H9 (cell line): ENCODE data around the gene KISS1. TPM values are rescaled to one million over a fixed set of nuclear protein-coding genes. Genes with fewer than 3 reads are reported as not detected.
"Not testable (repeated sequence)": the region's sequence is repeated elsewhere in the genome, so short reads cannot be mapped to it uniquely, and the experiment has no call there.

Experiments used
- DNase-seq: peaks from one replicate; pipeline ENCODE4 v3.0.0-alpha.2; 2017
- H2AFZ ChIP-seq: one replicate; pipeline ENCODE4 v1.6.1; 2013; ENCODE audit warnings: mild to moderate bottlenecking, low read length, control low read depth, moderate library complexity
- H2AK5ac ChIP-seq: 2 replicates; pipeline ENCODE4 v1.6.1; 2013; ENCODE audit warnings: low read length, control low read depth, mixed read lengths; ENCODE audit not compliant: insufficient read length
- H2BK120ac ChIP-seq: one replicate; pipeline ENCODE4 v1.6.1; 2013; ENCODE audit warnings: low read depth, mild to moderate bottlenecking, low read length, control low read depth, inconsistent platforms; ENCODE audit not compliant: poor library complexity, severe bottlenecking
- H2BK12ac ChIP-seq: 2 replicates; pipeline ENCODE4 v1.6.1; 2013; ENCODE audit warnings: low read length, control low read depth, mixed read lengths, low read depth; ENCODE audit not compliant: insufficient read length
- H2BK15ac ChIP-seq: 2 replicates; pipeline ENCODE4 v1.6.1; 2013; ENCODE audit warnings: low read depth, low read length, control low read depth
- H2BK20ac ChIP-seq: one replicate; pipeline ENCODE4 v1.6.1; 2013; ENCODE audit warnings: low read depth, mild to moderate bottlenecking, low read length, control low read depth, inconsistent platforms; ENCODE audit not compliant: poor library complexity, severe bottlenecking
- H2BK5ac ChIP-seq: 2 replicates; pipeline ENCODE4 v1.6.1; 2013; ENCODE audit warnings: low read length, control low read depth, mixed read lengths; ENCODE audit not compliant: insufficient read length
- H3K14ac ChIP-seq: 2 replicates; pipeline ENCODE4 v1.6.1; 2013; ENCODE audit warnings: low read length, control low read depth; ENCODE audit not compliant: insufficient read depth
- H3K18ac ChIP-seq: 2 replicates; pipeline ENCODE4 v1.6.1; 2013; ENCODE audit warnings: low read depth, mild to moderate bottlenecking, mixed read lengths, low read length, control low read depth; ENCODE audit not compliant: insufficient read length
- H3K23ac ChIP-seq: 2 replicates; pipeline ENCODE4 v1.6.1; 2013; ENCODE audit warnings: low read length, control low read depth, mixed read lengths, low read depth; ENCODE audit not compliant: insufficient read length
- H3K23me2 ChIP-seq: 2 replicates; pipeline ENCODE4 v1.6.1; 2013; ENCODE audit warnings: low read depth, mild to moderate bottlenecking, mixed read lengths, low read length, control low read depth; ENCODE audit not compliant: insufficient read length, poor library complexity, severe bottlenecking
- H3K27ac ChIP-seq: 2 replicates; pipeline ENCODE4 v1.5.1; 2013; ENCODE audit warnings: low read length, control low read depth, mixed read lengths, low read depth; ENCODE audit not compliant: insufficient read length
- H3K27me3 ChIP-seq: 2 replicates; pipeline ENCODE4 v1.6.1; 2013; ENCODE audit warnings: low read length, control low read depth, inconsistent platforms; ENCODE audit not compliant: insufficient read depth
- H3K4ac ChIP-seq: 2 replicates; pipeline ENCODE4 v1.6.1; 2013; ENCODE audit warnings: low read depth, mild to moderate bottlenecking, control low read depth, inconsistent platforms, low read length, moderate library complexity
- H3K4me1 ChIP-seq: 2 replicates; pipeline ENCODE4 v1.6.1; 2013; ENCODE audit warnings: low read length, control low read depth, inconsistent platforms; ENCODE audit not compliant: insufficient read depth
- H3K4me2 ChIP-seq: 2 replicates; pipeline ENCODE4 v1.6.1; 2013; ENCODE audit warnings: low read length, control low read depth, mixed read lengths; ENCODE audit not compliant: insufficient read length, insufficient read depth
- H3K56ac ChIP-seq: 2 replicates; pipeline ENCODE4 v1.6.1; 2013; ENCODE audit warnings: low read depth, mild to moderate bottlenecking, mixed read lengths, low read length, control low read depth; ENCODE audit not compliant: insufficient read length
- H3K79me1 ChIP-seq: 2 replicates; pipeline ENCODE4 v1.6.1; 2013; ENCODE audit warnings: low read depth, mild to moderate bottlenecking, moderate library complexity, low read length, control low read depth, inconsistent platforms; ENCODE audit not compliant: insufficient read depth, poor library complexity, severe bottlenecking
- H3K79me2 ChIP-seq: 2 replicates; pipeline ENCODE4 v1.6.1; 2013; ENCODE audit warnings: low read length, control low read depth, inconsistent platforms; ENCODE audit not compliant: insufficient read depth
- H3K9ac ChIP-seq: 2 replicates; pipeline ENCODE4 v1.6.1; 2013; ENCODE audit warnings: low read length, control low read depth, mixed read lengths; ENCODE audit not compliant: insufficient read length; ENCODE audit errors: extremely low read depth
- H3K9me3 ChIP-seq: one replicate; pipeline ENCODE4 v1.6.1; 2013; ENCODE audit warnings: low read depth, low read length, inconsistent platforms; ENCODE audit not compliant: control insufficient read depth
- H3T11ph ChIP-seq: one replicate; pipeline ENCODE4 v1.6.1; 2013; ENCODE audit warnings: mild to moderate bottlenecking, low read length, control low read depth, inconsistent platforms
- H4K20me1 ChIP-seq: one replicate; pipeline ENCODE4 v1.6.1; 2013; ENCODE audit not compliant: control insufficient read depth, insufficient read length, insufficient read depth
- H4K5ac ChIP-seq: 2 replicates; pipeline ENCODE4 v1.6.1; 2013; ENCODE audit warnings: low read depth, mild to moderate bottlenecking, mixed read lengths, low read length, control low read depth; ENCODE audit not compliant: insufficient read length
- H4K8ac ChIP-seq: replicated peaks from 2 replicates; pipeline ENCODE4 v1.6.1; 2013; ENCODE audit warnings: low read length, control low read depth, mixed read lengths, low read depth; ENCODE audit not compliant: insufficient read length
- H4K91ac ChIP-seq: 2 replicates; pipeline ENCODE4 v1.6.1; 2013; ENCODE audit warnings: low read depth, mild to moderate bottlenecking, moderate library complexity, mixed read lengths, low read length, control low read depth; ENCODE audit not compliant: insufficient read length
- H3K27ac Mint-ChIP-seq, 3 experiments: 2 replicates in 2 of 3; 3 replicates in 1 of 3; pipeline ENCODE4 v1.8.0; 2020 to 2021; ENCODE audit warnings: mixed read lengths in 3 of 3, mild to moderate bottlenecking in 1 of 3, moderate library complexity in 1 of 3
- H3K27me3 Mint-ChIP-seq: 2 replicates; pipeline ENCODE4 v1.8.0; 2021; ENCODE audit warnings: low read depth, mild to moderate bottlenecking, moderate library complexity, mixed read lengths
- H3K36me3 Mint-ChIP-seq, 3 experiments: 2 replicates in 2 of 3; 3 replicates in 1 of 3; pipeline ENCODE4 v1.8.0; 2020 to 2021; ENCODE audit warnings: low read depth in 3 of 3, mixed read lengths in 3 of 3; ENCODE audit not compliant: insufficient read depth in 1 of 3
- H3K4me1 Mint-ChIP-seq, 2 experiments: 2 replicates each; pipeline ENCODE4 v1.8.0; 2020; ENCODE audit warnings: mixed read lengths in 2 of 2
- H3K4me3 Mint-ChIP-seq, 2 experiments: 2 replicates in 1 of 2; 3 replicates in 1 of 2; pipeline ENCODE4 v1.8.0; 2020 to 2021; ENCODE audit warnings: mild to moderate bottlenecking in 2 of 2, mixed read lengths in 2 of 2, moderate library complexity in 1 of 2
- H3K9me3 Mint-ChIP-seq, 2 experiments: 2 replicates in 1 of 2; 3 replicates in 1 of 2; pipeline ENCODE4 v1.8.0; 2020; ENCODE audit warnings: mild to moderate bottlenecking in 2 of 2, mixed read lengths in 2 of 2, moderate library complexity in 1 of 2
- WGBS: extraction: QIAGEN DNeasy Blood & Tissue Kit; methylation state at CpG from one replicate; pipeline ENCODE4 v1.1.7; 2013; ENCODE audit warnings: missing lambda C conversion rate, low lambda C conversion rate, mixed read lengths; ENCODE audit not compliant: insufficient read length; ENCODE audit errors: extremely low coverage; 5-methylcytosine and 5-hydroxymethylcytosine counted together
- total RNA-seq: library from RNA; stranded (reverse); gene quantifications from 2 replicates; pipeline ENCODE4 v1.2.1, GENCODE V29; 2021

Gene KISS1
- total RNA-seq, 1 experiment from 2014 or later, result 0.68 TPM

DNA sequence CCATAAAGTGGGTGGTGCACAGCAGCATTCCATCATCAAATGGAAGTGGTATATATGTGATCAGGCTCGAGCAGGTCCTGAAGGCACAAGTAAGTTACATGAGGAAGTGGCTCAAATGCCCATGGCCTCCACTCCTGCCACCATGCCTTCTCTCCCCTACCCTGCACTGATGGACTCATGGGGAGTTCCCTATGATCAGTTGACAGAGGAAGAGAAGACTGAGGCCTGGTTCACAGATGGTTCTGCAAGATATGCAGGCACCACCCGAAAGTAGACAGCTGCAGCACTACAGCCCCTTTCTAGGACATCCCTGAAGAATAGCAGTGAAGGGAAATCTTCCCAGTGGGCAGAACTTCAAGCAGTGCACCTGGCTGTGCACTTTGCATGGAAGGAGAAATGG lies 42.2 kb upstream of the KISS1 start:
- peaks cover 7 to 15% (median 8%) of the 10 kb centered on the region in 3 experiments; a peak in 6 of 7 replicates for H3K36me3 Mint-ChIP-seq
- H3K4me2 ChIP-seq, H3K14ac ChIP-seq, DNase-seq, H3K4me1 Mint-ChIP-seq, H3K4me3 Mint-ChIP-seq, H3K27ac Mint-ChIP-seq, H3K79me2 ChIP-seq, H4K20me1 ChIP-seq, H4K5ac ChIP-seq, H3T11ph ChIP-seq, H3K27ac ChIP-seq, H3K23me2 ChIP-seq, H3K79me1 ChIP-seq, H3K23ac ChIP-seq, H2BK15ac ChIP-seq, H3K9ac ChIP-seq, H3K9me3 Mint-ChIP-seq, H3K4me1 ChIP-seq, H3K9me3 ChIP-seq, H2BK120ac ChIP-seq, H2BK20ac ChIP-seq, H3K4ac ChIP-seq, H3K27me3 Mint-ChIP-seq, H2BK12ac ChIP-seq, H3K18ac ChIP-seq, H2AFZ ChIP-seq, H3K27me3 ChIP-seq, H2AK5ac ChIP-seq, H4K91ac ChIP-seq, H4K8ac ChIP-seq, H2BK5ac ChIP-seq, H3K56ac ChIP-seq: not testable (repeated sequence)
- no CpG with 5 or more reads among the region's 2 CpGs for WGBS

DNA sequence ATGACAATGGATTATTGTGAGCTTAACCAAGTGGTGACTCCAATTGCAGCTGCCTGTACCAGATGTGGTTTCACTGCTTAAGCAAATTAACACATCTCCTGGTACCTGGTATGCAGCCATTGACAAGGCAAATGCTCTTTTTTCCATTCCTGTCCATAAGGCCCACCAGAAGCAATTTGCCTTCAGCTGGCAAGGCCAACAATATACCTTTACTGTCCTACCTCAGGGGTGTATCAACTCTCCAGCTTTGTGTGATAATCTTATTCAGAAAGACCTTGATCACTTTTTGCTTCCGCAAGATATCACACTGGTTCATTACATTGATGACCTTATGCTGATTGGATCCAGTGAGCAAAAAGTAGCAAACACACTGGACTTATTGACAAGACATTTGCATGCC lies 41.2 kb upstream of the KISS1 start:
- H3K4me3 Mint-ChIP-seq, H2AFZ ChIP-seq, H3K4ac ChIP-seq, H2BK120ac ChIP-seq, H3K27ac ChIP-seq, H3K9ac ChIP-seq, H2AK5ac ChIP-seq, H3K56ac ChIP-seq, H3K4me1 Mint-ChIP-seq, H3T11ph ChIP-seq, H4K91ac ChIP-seq, DNase-seq, H3K23me2 ChIP-seq, H3K27me3 Mint-ChIP-seq, H3K4me2 ChIP-seq, H2BK12ac ChIP-seq, H3K23ac ChIP-seq, H3K27ac Mint-ChIP-seq, H2BK15ac ChIP-seq, H3K4me1 ChIP-seq, H3K79me1 ChIP-seq, H4K20me1 ChIP-seq, H3K79me2 ChIP-seq, H3K9me3 ChIP-seq, H3K14ac ChIP-seq, H4K8ac ChIP-seq, H2BK5ac ChIP-seq, H3K9me3 Mint-ChIP-seq, H2BK20ac ChIP-seq, H3K27me3 ChIP-seq, H4K5ac ChIP-seq, H3K18ac ChIP-seq: not testable (repeated sequence)
- H3K36me3 Mint-ChIP-seq, result peaks cover 7 to 16% (median 9%) of the 10 kb centered on the region in 3 experiments; a peak in 6 of 7 replicates
- no CpG with 5 or more reads among the region's 1 CpG for WGBS
